Measurements from ENCODE around the gene COX17.
"Not testable (repeated sequence)": the region's sequence is repeated elsewhere in the genome, so short reads cannot be mapped to it uniquely, and the experiment has no call there.

COX17 gene

GRCh38 chr3:119676771-119677640, at the start of gene COX17:
COX17 (minus strand) TSS chr3:119677406; CDS start chr3:119677310, 96 bp downstream.
- peak; percentile 92 to 95 for DNase-seq

DNA sequence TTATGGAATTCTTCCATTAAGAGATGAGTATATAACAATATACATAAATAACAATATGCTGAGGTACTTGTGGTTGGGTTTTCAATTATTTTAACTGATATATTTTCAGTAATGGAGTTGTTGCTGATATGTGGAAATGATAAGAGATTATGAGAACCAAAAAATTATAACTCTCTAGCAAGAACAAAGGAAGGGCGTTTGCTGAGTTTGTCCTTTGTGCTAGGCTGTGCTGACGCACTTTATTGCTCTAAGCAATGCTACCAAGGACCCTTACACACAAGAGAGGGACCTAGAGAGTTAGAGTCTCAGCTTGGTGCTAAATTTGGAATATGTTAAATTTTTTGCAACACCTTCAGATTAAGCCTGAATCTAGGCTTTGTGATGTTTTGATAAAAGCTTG, 49.7 kb upstream of the COX17 start:
- no peak for DNase-seq

DNA sequence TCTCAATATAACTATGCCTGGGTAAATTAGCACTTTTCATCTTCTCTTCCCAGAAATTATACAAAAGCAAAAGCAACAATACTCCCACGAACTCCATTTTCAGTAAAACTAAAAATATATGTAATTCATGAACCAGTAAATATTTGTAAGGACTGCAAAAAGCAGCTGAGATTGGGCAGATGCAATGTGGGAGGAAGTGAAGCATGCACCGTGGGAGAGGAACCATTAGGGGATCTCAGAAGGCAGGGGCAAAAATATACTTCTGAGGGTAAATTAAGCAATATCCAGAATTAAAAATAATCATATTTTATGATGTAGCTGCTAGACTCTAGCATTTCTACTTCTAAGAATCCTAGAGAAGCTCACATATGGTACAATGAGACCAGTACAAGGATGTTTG, 45.8 kb upstream of the COX17 start:
- no peak for DNase-seq

DNA sequence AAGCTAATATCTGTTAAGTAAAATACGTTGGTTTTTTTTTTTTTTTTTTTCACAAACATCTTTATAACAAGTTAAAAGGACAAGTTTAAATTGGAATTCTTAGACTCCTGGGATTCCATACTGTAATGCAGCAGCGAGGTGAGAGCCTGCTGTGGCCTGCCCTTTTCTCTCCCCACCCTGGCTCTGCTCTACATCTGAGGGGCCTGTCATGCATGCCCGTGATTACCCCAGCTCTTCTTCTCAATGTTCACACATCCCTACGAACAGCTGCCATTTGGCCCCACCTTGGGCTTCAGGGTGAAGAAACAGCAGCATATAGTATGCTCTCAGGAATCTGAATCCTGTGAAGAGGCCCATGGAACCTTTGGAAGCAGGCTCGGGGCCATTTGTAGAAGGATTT, 40.3 kb upstream of the COX17 start:
- DNase-seq, result no peak

DNA sequence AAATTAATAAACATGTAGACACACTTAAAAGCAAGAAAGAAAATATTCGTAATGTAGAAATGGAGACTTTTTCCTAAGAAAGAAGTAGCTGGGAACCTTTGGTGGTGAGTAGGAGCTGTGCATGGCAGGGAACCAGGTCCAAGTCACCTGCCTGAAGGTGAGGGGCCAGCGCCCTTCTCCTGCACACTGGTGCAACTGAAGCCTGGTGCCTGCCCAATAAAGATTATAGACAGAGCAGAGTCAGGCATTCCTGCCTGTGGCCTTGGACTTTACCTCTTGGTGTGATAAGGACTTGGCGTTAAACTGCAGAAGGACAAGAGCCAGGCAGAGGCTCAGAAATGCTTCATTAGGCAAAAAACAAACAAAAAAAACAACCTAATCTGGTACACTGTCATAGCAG, 39.8 kb upstream of the COX17 start:
- no peak for DNase-seq

DNA sequence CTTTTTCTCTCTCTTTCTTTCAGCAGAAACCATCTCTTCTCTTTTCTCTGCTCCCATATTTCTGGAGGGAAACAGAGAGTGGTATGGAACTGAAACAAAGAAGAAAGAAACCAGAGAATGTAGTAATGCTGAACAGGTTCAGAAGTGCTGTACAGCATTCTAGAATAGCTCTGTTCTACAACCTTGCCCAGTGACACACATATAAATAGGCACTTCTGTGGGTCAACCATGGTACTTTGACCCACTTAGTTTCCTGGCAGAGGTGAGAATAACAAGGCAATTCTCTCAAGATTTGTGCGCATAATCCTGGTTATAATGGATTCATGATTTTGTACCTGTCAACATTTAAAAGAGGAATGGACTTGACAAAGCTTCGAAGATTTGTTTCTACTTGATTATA, 37.9 kb upstream of the COX17 start:
- DNase-seq, result no peak

DNA sequence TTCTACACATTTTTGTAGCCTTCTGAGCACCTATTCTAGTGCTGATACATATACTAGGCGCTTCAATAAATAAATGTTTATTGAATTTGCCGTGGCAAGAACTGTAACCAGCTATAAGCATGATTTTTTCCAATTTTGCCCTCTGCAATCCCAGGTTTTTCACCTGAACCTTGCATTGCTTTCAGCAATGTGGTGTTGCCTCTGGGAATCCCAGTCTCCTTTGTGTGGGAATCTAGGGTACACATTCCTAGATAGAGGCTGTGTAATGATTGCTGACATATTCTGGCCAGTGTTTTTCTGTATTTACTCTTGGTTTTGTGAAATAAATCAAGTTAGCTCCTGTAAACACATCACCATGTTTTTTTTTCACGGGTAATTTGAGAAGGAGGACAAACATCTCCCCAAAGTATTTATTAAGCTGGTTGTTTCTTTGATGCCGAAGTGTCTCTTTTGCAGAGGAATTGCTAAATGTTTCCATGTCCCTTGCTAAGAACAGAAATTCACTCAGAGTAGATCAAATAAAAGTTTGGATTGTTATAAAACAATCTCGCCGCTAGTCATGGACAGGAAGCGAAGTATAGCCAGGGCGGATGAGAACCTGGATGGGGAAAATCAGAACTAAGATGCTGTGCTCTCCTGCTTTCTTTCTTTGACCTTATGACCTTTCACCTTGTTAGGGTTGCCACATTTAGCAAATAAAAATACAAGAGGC, 26.8 kb upstream of the COX17 start:
- no peak for DNase-seq

- DNase-seq, result peak; percentile 67 to 69
Measured at GRCh38 chr3:119702530-119703527, 25.6 kb upstream of the COX17 start, which contains the start of gene CFAP91. CFAP91 (plus strand) TSS chr3:119703022; CDS start chr3:119703099, 77 bp downstream.

- DNase-seq, result no peak
Measured at GRCh38 chr3:119700920-119701734, 23.9 kb upstream of the COX17 start.

DNA sequence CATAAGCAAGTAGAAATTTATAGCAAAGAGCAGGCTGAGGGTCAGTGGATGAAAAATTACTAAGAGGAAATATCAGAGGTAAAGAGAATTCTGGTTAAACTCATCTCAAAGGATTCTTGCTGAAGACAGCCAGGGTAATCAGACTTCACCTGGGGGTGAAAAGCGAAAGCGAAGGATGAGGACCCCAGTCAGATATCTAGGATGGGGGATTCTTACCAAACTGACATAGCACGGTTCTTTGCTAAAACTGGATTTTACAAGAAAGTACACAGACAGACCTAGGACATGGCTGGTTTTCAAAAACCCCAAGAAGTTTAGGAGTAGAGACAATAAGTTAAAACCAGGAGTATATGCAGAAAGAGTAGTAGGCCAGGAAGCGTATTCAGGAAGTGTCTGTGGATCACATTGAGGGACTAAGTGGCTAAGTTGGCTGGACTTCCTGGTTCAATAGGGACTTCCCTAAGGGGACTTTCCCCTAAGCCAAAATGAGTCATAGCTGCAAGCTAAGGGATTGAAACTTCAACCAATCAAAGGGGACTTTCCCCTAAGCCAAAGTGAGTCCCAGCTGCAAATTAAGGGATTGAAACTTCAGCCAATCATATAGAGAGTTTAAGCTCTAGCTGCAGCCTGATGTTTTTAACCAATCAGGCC, 23.2 kb upstream of the COX17 start:
- no peak for DNase-seq

- DNase-seq, result no peak
Measured at GRCh38 chr3:119697394-119697793, 20.2 kb upstream of the COX17 start.

DNA sequence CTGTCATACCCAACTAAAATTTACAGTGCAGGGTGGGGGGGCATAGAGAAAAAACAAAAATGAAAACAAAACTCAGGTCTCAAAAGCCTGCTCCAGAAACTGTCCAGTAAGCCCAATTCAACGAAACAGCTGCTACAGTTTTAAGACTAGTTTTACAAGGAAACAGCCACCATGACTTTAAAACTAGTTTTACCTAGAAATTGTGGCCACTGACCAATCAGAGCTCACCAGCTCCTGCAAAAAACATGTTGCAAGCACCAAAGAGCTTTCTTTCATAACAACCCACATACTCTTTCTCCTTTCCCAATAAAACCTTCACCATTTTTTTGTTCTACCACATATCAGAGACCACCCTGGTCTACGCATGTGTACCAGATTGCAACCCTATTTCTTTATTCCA, 18.3 kb upstream of the COX17 start:
- no peak for DNase-seq

DNA sequence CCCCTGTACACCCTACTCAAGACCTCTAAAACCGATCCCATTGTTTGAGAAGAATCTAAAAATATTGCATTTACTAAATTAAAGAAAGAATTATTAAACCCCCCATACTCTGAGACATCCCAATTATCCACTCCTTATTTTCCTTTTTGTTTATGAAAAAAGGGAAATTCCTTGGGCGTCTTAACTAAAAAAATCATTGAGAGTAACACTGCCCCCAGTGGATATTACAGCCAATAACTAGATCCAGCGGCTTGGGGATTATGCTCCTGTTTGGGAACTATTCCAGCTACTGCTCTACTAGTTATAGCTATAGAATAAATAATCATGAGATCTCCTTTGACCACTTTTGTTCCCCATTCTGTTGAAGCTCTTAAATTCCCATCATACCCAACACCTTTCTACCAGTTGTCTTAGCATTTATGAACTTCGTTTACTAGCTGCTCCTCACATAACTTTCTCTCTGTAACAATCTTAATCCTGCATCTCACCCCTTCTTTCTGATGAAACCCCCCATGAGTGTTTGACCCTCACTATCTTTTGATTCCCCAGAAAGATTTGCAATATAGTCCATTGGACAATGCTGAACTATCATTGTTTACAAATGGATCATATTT, 12.9 kb upstream of the COX17 start:
- DNase-seq, result no peak

GRCh38 chr3:119683421-119683820, 6.2 kb upstream of the COX17 start:
- no peak for DNase-seq

GRCh38 chr3:119681279-119681678, 4.1 kb upstream of the COX17 start:
- DNase-seq, result no peak

DNA sequence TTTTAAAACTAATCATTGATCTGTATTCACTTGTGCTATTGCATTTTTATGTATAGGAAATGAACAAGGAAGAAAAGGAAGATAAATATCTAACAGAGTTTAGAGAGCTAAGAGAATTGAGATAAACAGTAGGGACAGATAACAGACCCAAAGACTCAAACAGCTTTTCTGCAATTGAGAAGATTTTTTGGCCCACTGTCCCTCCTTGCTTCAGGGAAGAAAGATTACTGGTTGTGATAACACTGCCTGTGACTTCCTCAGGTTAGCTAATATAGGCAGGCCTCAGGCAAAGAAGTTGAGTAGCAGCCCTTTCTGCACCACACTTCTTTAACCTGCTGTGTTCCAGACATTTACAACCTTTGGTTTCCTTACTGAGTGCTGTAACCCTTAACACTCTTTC, 2.7 kb upstream of the COX17 start:
- DNase-seq, result no peak

DNA sequence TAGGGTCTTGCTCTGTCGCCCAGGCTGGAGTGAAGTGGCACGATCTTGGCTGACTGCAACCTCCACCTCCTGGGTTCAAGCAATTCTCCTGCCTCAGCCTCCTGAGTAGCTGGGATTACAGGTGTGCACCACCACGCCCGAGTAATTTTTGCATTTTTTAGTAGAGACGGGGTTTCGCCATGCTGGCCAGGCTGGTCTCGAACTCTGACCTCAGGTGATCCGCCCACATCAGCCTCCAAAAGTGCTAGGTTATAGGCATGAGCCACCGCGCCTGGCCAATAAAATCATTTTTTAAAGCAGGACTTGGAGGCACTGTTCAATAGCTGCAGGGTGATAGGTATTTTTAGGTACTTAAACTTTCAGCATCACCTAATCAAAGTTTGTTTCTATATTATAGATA, 1.0 kb upstream of the COX17 start:
- not testable (repeated sequence) for DNase-seq

DNA sequence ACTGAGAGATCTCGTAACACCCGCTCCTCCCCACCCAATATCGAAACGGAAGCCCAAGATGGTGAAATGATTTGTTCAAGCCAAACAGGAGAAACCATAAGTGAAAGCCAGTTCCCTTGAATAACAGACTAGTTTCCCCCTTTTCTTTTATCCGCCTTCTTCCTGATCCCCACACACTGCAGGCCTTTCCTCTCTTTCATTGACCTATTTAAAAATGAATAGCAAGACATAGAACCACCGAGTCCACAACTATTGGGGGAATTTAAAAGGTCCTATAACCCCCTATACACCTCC, 382 bp upstream of the COX17 start:
- DNase-seq, result no peak

DNA sequence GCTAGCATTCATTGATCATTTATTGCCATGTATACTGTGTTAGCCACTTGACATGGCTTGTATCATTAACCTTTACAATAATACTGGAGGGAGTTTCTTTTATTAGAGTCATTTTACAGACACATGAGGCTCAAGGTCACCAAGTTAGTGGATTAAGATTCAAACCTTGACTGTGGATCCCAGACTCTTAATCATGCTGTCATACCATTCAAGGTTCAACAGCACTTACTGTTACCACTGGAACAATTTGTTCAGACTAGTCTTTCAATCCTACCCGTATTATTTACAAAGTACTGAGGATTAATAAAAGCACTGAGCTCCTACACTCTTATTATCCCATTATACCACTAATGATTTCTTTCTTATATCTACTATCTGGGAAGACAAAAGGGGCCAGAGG, 1.2 kb downstream of the COX17 start:
- DNase-seq, result no peak

GRCh38 chr3:119675188-119675874, 1.9 kb downstream of the COX17 start:
- no peak for DNase-seq

GRCh38 chr3:119673875-119674274, 3.3 kb downstream of the COX17 start:
- DNase-seq, result peak in 1 of 2 experiments; percentile 1
